ENCODE data around the gene BDKRB1. TPM values are rescaled to one million over a fixed set of nuclear protein-coding genes. Genes with fewer than 3 reads are reported as not detected.

BDKRB1 gene
- total RNA-seq, 1 donor from 2014 or later, result not detected

- no peaks in the 10 kb centered on the region for H3K4me1 Mint-ChIP-seq (ENCODE audit: low read depth)
- no peak overlapping the region for H3K4me3 Mint-ChIP-seq (ENCODE audit: low read depth)
- intact Hi-C loops (cut with micrococcal nuclease), result no loop called here
- DNase-seq (ENCODE audit: low spot score), result no peak
- no peaks in the 10 kb centered on the region for H3K27me3 Mint-ChIP-seq (ENCODE audit: low read depth)
- no peaks in the 10 kb centered on the region for H3K36me3 Mint-ChIP-seq (ENCODE audit: low read depth)
- no peaks in the 10 kb centered on the region for H3K9me3 Mint-ChIP-seq
- no peak overlapping the region for H3K27ac Mint-ChIP-seq
These were observed 34.2 kb upstream of the BDKRB1 start for GRCh38 chr14:96221841-96222240.

DNA sequence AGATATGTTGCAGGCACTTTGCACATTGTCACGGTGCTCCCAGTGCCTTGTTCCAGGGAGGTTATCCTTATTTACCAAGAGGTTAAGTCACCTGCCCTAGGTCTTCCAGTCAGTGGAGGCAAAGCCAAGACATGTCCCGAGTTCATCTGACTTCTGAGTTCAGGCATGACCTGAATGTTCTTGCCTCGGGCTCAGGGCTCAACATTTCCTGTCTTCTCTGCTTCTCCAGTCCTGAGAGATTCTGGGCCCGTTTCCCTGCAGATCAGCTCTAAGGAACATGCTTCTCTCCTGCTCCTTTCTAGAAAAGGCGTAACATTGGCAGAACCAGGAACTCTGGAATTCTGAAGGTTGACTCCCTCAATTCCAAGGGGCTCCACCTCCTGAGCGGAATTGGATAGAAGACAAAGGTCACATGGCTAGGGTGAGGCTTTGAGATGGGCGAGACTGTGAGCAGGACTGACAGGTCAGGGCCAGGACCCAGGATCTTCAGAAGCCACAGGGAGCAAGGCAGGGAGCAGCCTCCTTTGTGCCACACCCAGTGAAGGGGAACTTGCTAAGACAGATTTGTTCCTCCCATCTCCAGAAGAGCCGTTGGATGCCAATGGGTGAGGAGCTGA is 31.4 kb upstream of the BDKRB1 start:
- no peaks in the 10 kb centered on the region for H3K4me1 Mint-ChIP-seq (ENCODE audit: low read depth)
- intact Hi-C loops (cut with micrococcal nuclease), result no loop called here
- no peaks in the 10 kb centered on the region for H3K9me3 Mint-ChIP-seq
- no peak overlapping the region for H3K4me3 Mint-ChIP-seq (ENCODE audit: low read depth)
- H3K27me3 Mint-ChIP-seq (ENCODE audit: low read depth), result no peaks in the 10 kb centered on the region
- H3K36me3 Mint-ChIP-seq (ENCODE audit: low read depth), result no peaks in the 10 kb centered on the region
- H3K27ac Mint-ChIP-seq, result no peak overlapping the region
- DNase-seq (ENCODE audit: low spot score), result no peak

GRCh38 chr14:96225213-96225612 is 30.8 kb upstream of the BDKRB1 start:
- Mint-ChIP-seq H3K4me3 (ENCODE audit: low read depth) (no peak overlapping the region), H3K27ac (no peak overlapping the region), H3K27me3 (ENCODE audit: low read depth) (no peaks in the 10 kb centered on the region), H3K36me3 (ENCODE audit: low read depth) (no peaks in the 10 kb centered on the region), H3K9me3 (no peaks in the 10 kb centered on the region), H3K4me1 (ENCODE audit: low read depth) (no peaks in the 10 kb centered on the region)
- DNase-seq (ENCODE audit: low spot score), result no peak
- intact Hi-C loops (cut with micrococcal nuclease), result no loop called here

DNA sequence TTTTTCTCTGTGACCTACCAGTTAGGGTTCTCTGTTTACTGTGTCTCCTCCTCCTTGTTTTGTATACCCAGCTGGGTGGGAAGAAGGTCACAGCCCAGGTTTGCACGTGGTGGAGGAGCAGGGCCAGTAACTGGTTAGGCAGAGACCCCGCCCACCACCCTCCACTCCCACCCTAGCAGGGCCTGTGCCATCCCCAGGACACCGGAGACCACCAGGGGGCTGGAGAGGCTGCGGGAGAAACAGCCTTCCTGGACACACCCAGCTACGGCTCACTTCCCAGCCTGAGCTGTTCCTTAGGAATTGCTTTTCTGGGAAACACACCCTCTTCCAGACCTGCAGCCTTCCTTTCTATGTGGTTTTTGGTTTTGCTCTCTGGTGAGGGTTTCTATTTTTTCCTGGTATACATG is 30.3 kb upstream of the BDKRB1 start:
- no peak overlapping the region for H3K4me3 Mint-ChIP-seq (ENCODE audit: low read depth)
- H3K4me1 Mint-ChIP-seq (ENCODE audit: low read depth), result no peaks in the 10 kb centered on the region
- no peaks in the 10 kb centered on the region for H3K9me3 Mint-ChIP-seq
- no peaks in the 10 kb centered on the region for H3K27me3 Mint-ChIP-seq (ENCODE audit: low read depth)
- intact Hi-C loops (cut with micrococcal nuclease), result no loop called here
- no peak overlapping the region for H3K27ac Mint-ChIP-seq
- H3K36me3 Mint-ChIP-seq (ENCODE audit: low read depth), result no peaks in the 10 kb centered on the region
- no peak for DNase-seq (ENCODE audit: low spot score)

DNA sequence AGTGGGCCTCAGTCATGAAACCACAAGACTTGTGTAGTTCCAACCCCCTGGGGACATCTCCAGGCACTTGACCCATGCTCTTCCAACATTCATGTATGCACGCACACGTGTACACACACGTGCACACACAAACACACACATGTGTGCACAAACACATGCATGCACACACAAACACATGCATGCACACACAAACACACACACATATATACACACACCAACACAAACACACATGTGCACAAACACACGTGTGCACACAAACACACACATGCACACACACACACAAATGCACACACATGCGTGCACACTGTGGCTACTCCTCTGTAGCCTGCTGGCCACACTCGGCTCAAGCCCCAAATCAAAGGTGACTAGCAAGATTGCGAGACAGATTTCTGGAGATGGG is 28.6 kb upstream of the BDKRB1 start:
- no peaks in the 10 kb centered on the region for H3K9me3 Mint-ChIP-seq
- intact Hi-C loops (cut with micrococcal nuclease), result no loop called here
- H3K27ac Mint-ChIP-seq, result no peak overlapping the region

DNA sequence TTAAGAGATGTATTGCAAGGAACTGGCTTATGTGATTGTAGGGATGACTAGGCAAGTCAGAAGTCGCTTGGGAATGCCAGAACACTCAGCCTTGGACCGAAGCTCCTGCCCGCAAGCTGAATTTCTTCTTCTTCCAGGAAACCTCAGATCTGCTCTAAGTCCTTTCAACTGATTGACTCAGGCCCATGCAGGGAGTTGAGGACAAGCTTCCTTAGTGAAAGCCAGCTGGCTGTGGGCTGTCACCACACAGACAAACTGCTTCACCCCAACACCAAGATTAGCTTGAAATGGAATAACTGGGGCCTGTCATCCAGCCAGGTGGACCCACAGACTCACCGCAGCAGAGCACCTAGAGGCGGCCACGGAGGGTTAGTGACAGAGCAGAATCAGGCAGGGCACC is 26.7 kb upstream of the BDKRB1 start:
- Mint-ChIP-seq H3K36me3 (ENCODE audit: low read depth) (no peaks in the 10 kb centered on the region), H3K27ac (no peak overlapping the region), H3K27me3 (ENCODE audit: low read depth) (no peaks in the 10 kb centered on the region), H3K9me3 (no peaks in the 10 kb centered on the region), H3K4me1 (ENCODE audit: low read depth) (no peaks in the 10 kb centered on the region), H3K4me3 (ENCODE audit: low read depth) (no peak overlapping the region)
- intact Hi-C loops (cut with micrococcal nuclease), result no loop called here
- no peak for DNase-seq (ENCODE audit: low spot score)

More for the DNA sequence above, 28.6 kb upstream of the BDKRB1 start:
- no peak for DNase-seq (ENCODE audit: low spot score)
- no peak overlapping the region for H3K4me3 Mint-ChIP-seq (ENCODE audit: low read depth)
- H3K27me3 Mint-ChIP-seq (ENCODE audit: low read depth), result no peaks in the 10 kb centered on the region
- no peaks in the 10 kb centered on the region for H3K4me1 Mint-ChIP-seq (ENCODE audit: low read depth)
- H3K36me3 Mint-ChIP-seq (ENCODE audit: low read depth), result no peaks in the 10 kb centered on the region

GRCh38 chr14:96231056-96231455 is 25.0 kb upstream of the BDKRB1 start:
- no peaks in the 10 kb centered on the region for H3K9me3 Mint-ChIP-seq
- H3K4me1 Mint-ChIP-seq (ENCODE audit: low read depth), result no peaks in the 10 kb centered on the region
- intact Hi-C loops (cut with micrococcal nuclease), result no loop called here
- no peak overlapping the region for H3K4me3 Mint-ChIP-seq (ENCODE audit: low read depth)
- no peak overlapping the region for H3K27ac Mint-ChIP-seq
- H3K27me3 Mint-ChIP-seq (ENCODE audit: low read depth), result no peaks in the 10 kb centered on the region
- no peaks in the 10 kb centered on the region for H3K36me3 Mint-ChIP-seq (ENCODE audit: low read depth)
- DNase-seq (ENCODE audit: low spot score), result no peak

DNA sequence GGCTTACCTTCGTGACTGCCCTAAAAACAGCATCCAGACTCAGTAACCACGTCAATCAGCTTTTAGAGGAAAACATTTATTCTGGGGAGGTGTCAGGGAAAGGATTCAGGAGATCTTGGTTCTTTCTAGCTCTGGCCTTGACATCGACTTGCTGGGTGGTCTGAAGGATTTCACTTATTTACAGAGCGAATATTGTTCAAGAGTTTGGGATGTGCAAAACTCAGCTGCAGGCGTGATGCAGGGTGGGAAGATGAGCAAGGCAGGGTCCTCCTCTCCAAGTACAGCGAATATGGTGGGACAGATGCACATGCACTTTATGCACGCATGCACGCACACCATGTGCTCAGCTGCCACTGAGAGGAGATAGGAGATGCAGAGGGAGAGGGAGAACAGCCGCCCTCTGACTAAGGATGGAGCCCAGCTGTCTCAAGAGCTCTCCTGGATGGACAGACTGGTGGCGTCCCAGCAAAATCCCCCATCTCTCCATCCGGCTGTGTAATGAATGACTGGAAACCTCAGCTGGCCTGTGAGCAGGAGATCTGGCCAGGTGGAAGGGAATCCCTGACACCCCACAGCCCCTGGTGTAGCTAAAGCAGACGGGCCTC is 24.4 kb upstream of the BDKRB1 start:
- no peak for DNase-seq (ENCODE audit: low spot score)
- Mint-ChIP-seq H3K27ac (no peak overlapping the region), H3K27me3 (ENCODE audit: low read depth) (no peaks in the 10 kb centered on the region), H3K36me3 (ENCODE audit: low read depth) (no peaks in the 10 kb centered on the region), H3K9me3 (no peaks in the 10 kb centered on the region), H3K4me3 (ENCODE audit: low read depth) (no peak overlapping the region), H3K4me1 (ENCODE audit: low read depth) (no peaks in the 10 kb centered on the region)
- intact Hi-C loops (cut with micrococcal nuclease), result no loop called here

- H3K36me3 Mint-ChIP-seq (ENCODE audit: low read depth), result no peaks in the 10 kb centered on the region
- no peak overlapping the region for H3K4me3 Mint-ChIP-seq (ENCODE audit: low read depth)
- DNase-seq (ENCODE audit: low spot score), result no peak
- no peak overlapping the region for H3K27ac Mint-ChIP-seq
- intact Hi-C loops (cut with micrococcal nuclease), result no loop called here
- no peaks in the 10 kb centered on the region for H3K27me3 Mint-ChIP-seq (ENCODE audit: low read depth)
- H3K9me3 Mint-ChIP-seq, result no peaks in the 10 kb centered on the region
- H3K4me1 Mint-ChIP-seq (ENCODE audit: low read depth), result no peaks in the 10 kb centered on the region
These were observed 23.5 kb upstream of the BDKRB1 start for GRCh38 chr14:96232506-96232905.

GRCh38 chr14:96233661-96234060 is 22.3 kb upstream of the BDKRB1 start:
- Mint-ChIP-seq H3K4me3 (ENCODE audit: low read depth) (no peak overlapping the region), H3K9me3 (no peaks in the 10 kb centered on the region), H3K4me1 (ENCODE audit: low read depth) (no peaks in the 10 kb centered on the region), H3K27me3 (ENCODE audit: low read depth) (no peaks in the 10 kb centered on the region), H3K36me3 (ENCODE audit: low read depth) (no peaks in the 10 kb centered on the region), H3K27ac (no peak overlapping the region)
- intact Hi-C loops (cut with micrococcal nuclease), result no loop called here
- no peak for DNase-seq (ENCODE audit: low spot score)

DNA sequence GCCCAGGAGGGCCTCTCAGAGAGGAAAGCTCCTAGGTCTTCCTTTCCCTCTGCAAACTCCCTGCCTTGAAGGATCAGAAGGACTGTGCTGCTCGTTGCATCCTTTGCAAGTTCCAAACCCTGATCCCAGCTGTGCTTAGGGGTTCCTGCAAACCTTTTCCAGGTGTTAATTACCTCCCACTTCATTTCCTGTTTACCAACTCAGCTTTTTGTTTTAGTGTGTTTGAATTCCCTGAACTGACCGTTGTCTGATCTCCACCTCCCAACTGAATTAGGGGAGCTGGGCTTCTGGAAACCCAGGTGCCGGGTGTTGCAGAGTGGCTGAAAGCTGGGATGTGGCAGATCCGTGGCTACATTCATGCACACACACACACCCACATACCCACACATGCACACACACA is 20.6 kb upstream of the BDKRB1 start:
- no peaks in the 10 kb centered on the region for H3K9me3 Mint-ChIP-seq
- intact Hi-C loops (cut with micrococcal nuclease), result no loop called here
- no peak overlapping the region for H3K27ac Mint-ChIP-seq
- H3K36me3 Mint-ChIP-seq (ENCODE audit: low read depth), result no peaks in the 10 kb centered on the region
- H3K4me3 Mint-ChIP-seq (ENCODE audit: low read depth), result no peak overlapping the region
- DNase-seq (ENCODE audit: low spot score), result no peak
- H3K4me1 Mint-ChIP-seq (ENCODE audit: low read depth), result no peaks in the 10 kb centered on the region
- H3K27me3 Mint-ChIP-seq (ENCODE audit: low read depth), result no peaks in the 10 kb centered on the region

DNA sequence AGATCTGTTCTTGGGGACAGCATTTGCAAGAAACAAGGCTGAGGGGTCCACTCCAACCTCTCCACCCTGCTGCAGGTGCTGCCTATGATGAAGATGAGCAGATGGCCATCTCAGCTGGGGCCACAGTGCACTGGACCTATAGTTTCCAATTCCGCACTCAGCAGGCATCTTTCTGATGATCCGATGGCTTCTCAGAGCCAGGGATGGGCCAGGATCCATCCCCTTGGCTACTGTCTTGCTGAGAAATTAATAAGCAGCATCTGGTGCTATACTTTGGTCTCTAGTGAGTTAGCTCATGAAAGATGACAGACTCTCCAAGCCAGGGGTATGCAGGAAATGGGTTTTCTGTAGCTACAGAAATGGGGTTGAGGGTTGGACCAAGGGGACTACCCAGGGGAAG is 18.4 kb upstream of the BDKRB1 start:
- no peaks in the 10 kb centered on the region for H3K9me3 Mint-ChIP-seq
- H3K27ac Mint-ChIP-seq, result no peak overlapping the region

GRCh38 chr14:96238676-96239265 is 17.2 kb upstream of the BDKRB1 start:
- no peak overlapping the region for H3K27ac Mint-ChIP-seq
- H3K36me3 Mint-ChIP-seq (ENCODE audit: low read depth), result no peaks in the 10 kb centered on the region
- no peaks in the 10 kb centered on the region for H3K27me3 Mint-ChIP-seq (ENCODE audit: low read depth)
- H3K9me3 Mint-ChIP-seq, result no peaks in the 10 kb centered on the region
- intact Hi-C loops (cut with micrococcal nuclease), result no loop called here
- no peak for DNase-seq (ENCODE audit: low spot score)
- H3K4me3 Mint-ChIP-seq (ENCODE audit: low read depth), result no peak overlapping the region
- H3K4me1 Mint-ChIP-seq (ENCODE audit: low read depth), result no peaks in the 10 kb centered on the region

More for the DNA sequence above, 18.4 kb upstream of the BDKRB1 start:
- no peak for DNase-seq (ENCODE audit: low spot score)
- Mint-ChIP-seq H3K36me3 (ENCODE audit: low read depth) (no peaks in the 10 kb centered on the region), H3K4me1 (ENCODE audit: low read depth) (no peaks in the 10 kb centered on the region), H3K27me3 (ENCODE audit: low read depth) (no peaks in the 10 kb centered on the region), H3K4me3 (ENCODE audit: low read depth) (no peak overlapping the region)
- intact Hi-C loops (cut with micrococcal nuclease), result no loop called here
